Keratinocyte (primary cell): ENCODE data around the gene SNCG. TPM values are rescaled to one million over a fixed set of nuclear protein-coding genes. Genes with fewer than 3 reads are reported as not detected.

ENCODE experiments used
- DNase-seq: peaks from one replicate; pipeline ENCODE4 v3.0.0-alpha.2; 2011; ENCODE audit warnings: low read depth, missing footprints, low spot score
- FAIRE-seq: peaks from 2 replicates; lab custom pipeline; 2011; peaks lifted over from hg19 to GRCh38; lab: Jason Lieb, UNC
- H2AFZ ChIP-seq: 2 replicates; pipeline ENCODE4 v1.6.0; 2012; ENCODE audit warnings: low read length, control low read depth, inconsistent platforms; ENCODE audit not compliant: control insufficient read depth
- H3K27ac ChIP-seq: 2 replicates; pipeline ENCODE4 v1.5.1; 2011; ENCODE audit warnings: low read length; ENCODE audit not compliant: control insufficient read depth, insufficient read depth
- H3K27me3 ChIP-seq: 3 replicates; pipeline ENCODE4 v1.6.0; 2011; ENCODE audit warnings: low read length; ENCODE audit not compliant: control insufficient read depth, insufficient read depth; ENCODE audit errors: extremely low read depth
- H3K36me3 ChIP-seq, 2 experiments: 2 replicates in 1 of 2; 3 replicates in 1 of 2; pipeline ENCODE4 v1.5.1; 2011; ENCODE audit warnings: low read length in 2 of 2, mild to moderate bottlenecking in 1 of 2; ENCODE audit not compliant: control insufficient read depth in 2 of 2, insufficient read depth in 2 of 2; ENCODE audit errors: extremely low read depth in 1 of 2
- H3K4me1 ChIP-seq: 3 replicates; pipeline ENCODE4 v1.5.1; 2011; ENCODE audit warnings: low read length; ENCODE audit not compliant: control insufficient read depth, insufficient read depth; ENCODE audit errors: extremely low read depth
- H3K4me2 ChIP-seq: 3 replicates; pipeline ENCODE4 v1.6.0; 2011; ENCODE audit warnings: low read depth, low read length; ENCODE audit not compliant: control insufficient read depth, insufficient read depth; ENCODE audit errors: extremely low read depth
- H3K4me3 ChIP-seq, 3 experiments: fragments of 200-600 bp in 1 of 3; sonication (generic) in 1 of 3; 2 replicates in 2 of 3; 3 replicates in 1 of 3; pipeline ENCODE4 v1.5.1; 2011 to 2016; ENCODE audit warnings: low read length in 3 of 3, mild to moderate bottlenecking in 3 of 3, control low read depth in 2 of 3, inconsistent platforms in 1 of 3, low read depth in 1 of 3, mixed read lengths in 1 of 3, mixed run types in 1 of 3, moderate library complexity in 1 of 3; ENCODE audit not compliant: control insufficient read depth in 2 of 3, insufficient read depth in 2 of 3; ENCODE audit errors: extremely low read depth in 1 of 3
- H3K79me2 ChIP-seq: 2 replicates; pipeline ENCODE4 v1.6.0; 2012; ENCODE audit warnings: low read length; ENCODE audit not compliant: control insufficient read depth, insufficient read depth
- H3K9ac ChIP-seq: 3 replicates; pipeline ENCODE4 v1.6.0; 2011; ENCODE audit warnings: low read length; ENCODE audit not compliant: control insufficient read depth, insufficient read depth; ENCODE audit errors: extremely low read depth
- H3K9me1 ChIP-seq: 3 replicates; pipeline ENCODE4 v1.6.0; 2011; ENCODE audit warnings: low read length; ENCODE audit not compliant: control insufficient read depth, insufficient read depth; ENCODE audit errors: extremely low read depth
- H3K9me3 ChIP-seq: 2 replicates; pipeline ENCODE4 v1.5.1; 2012; ENCODE audit warnings: low read depth, low read length; ENCODE audit not compliant: control insufficient read depth
- H4K20me1 ChIP-seq: 3 replicates; pipeline ENCODE4 v1.6.0; 2011; ENCODE audit warnings: low read length; ENCODE audit not compliant: control insufficient read depth, insufficient read depth; ENCODE audit errors: extremely low read depth
- CTCF ChIP-seq, 3 experiments: IDR thresholded peaks in 1 of 3; conservative IDR thresholded peaks in 1 of 3; optimal IDR thresholded peaks in 1 of 3; 2 replicates in 2 of 3; 3 replicates in 1 of 3; pipeline versions ENCODE3 to v1.5.1; 2011; ENCODE audit warnings: low read length in 3 of 3, mild to moderate bottlenecking in 3 of 3, moderate library complexity in 2 of 3, control low read depth in 1 of 3, inconsistent platforms in 1 of 3; ENCODE audit not compliant: insufficient read depth in 2 of 3; ENCODE audit errors: extremely low read depth in 1 of 3
- EZH2 ChIP-seq: IDR thresholded peaks from one replicate; pipeline ENCODE4 v1.6.1; 2012; ENCODE audit warnings: inconsistent platforms, mild to moderate bottlenecking, low read length, moderate library complexity
- dilution Hi-C: fragments of 300-500 bp; cut with MboI; formaldehyde crosslinking; loops from one replicate; pipeline ENCODE4 v1.7.0; 2020; ENCODE audit warnings: low sequenced_read_pairs; ENCODE audit not compliant: extremely low pct_ligation_motif_present
- polyA plus RNA-seq, 5 experiments: library from polyadenylated mRNA; depleted of rRNA in 3 of 5; stranded (reverse) in 3 of 5; stranded (forward) in 1 of 5; unstranded in 1 of 5; fragments of >200 nt; gene quantifications; 1 replicate in 1 of 5; 2 replicates in 3 of 5; 3 replicates in 1 of 5; pipeline versions ENCODE4 v1.2.1 to v1.2.3, GENCODE V29; 2011 to 2012; ENCODE audit warnings: missing spikeins in 2 of 5, low read depth in 1 of 5, low replicate concordance in 1 of 5

SNCG gene
- polyA plus RNA-seq, 1 donor (not counting 4 experiments of a cell fraction or from before 2014, with no cell fraction given): 6.8 TPM

- H3K27me3 ChIP-seq: no peaks in the 10 kb centered on the region
- H2AFZ ChIP-seq: no peak overlapping the region
- dilution Hi-C loops: no loop called here
- H4K20me1 ChIP-seq: no peaks in the 10 kb centered on the region
- peaks cover 2% of the 10 kb centered on the region for H3K9me1 ChIP-seq
- DNase-seq (no peak), FAIRE-seq (peak; percentile 92)
- H3K36me3 ChIP-seq: peaks cover 2 to 6% of the 10 kb centered on the region in 2 experiments
- TF ChIP-seq CTCF (optimal IDR thresholded peaks at IDR 0.05 in 1 of 3, IDR thresholded peaks at IDR 0.05 in 1 of 3, conservative IDR thresholded peaks at IDR 0.05 in 1 of 3; ENCODE audit: extremely low read depth in 1 of 3, insufficient read depth in 2 of 3, low read length in 3 of 3): no peak
- no peak for TF ChIP-seq EZH2
- H3K79me2 ChIP-seq: peaks cover 26% of the 10 kb centered on the region
- H3K27ac ChIP-seq: peak overlapping the region; percentile 100
- H3K4me2 ChIP-seq: peak overlapping the region; percentile 98
- H3K4me1 ChIP-seq: peaks cover 70% of the 10 kb centered on the region
- no peaks in the 10 kb centered on the region for H3K9me3 ChIP-seq
- peak overlapping the region; percentile 61 to 95 (median 82) for H3K4me3 ChIP-seq
- peak overlapping the region; percentile 99 for H3K9ac ChIP-seq
Measured at GRCh38 chr10:86969421-86970041, 11.1 kb downstream of the SNCG start.

- DNase-seq (no peak), FAIRE-seq (peak; percentile 63)
- peak overlapping the region; percentile 99 for H3K9ac ChIP-seq
- dilution Hi-C loops: no loop called here
- peaks cover 2 to 6% of the 10 kb centered on the region in 2 experiments for H3K36me3 ChIP-seq
- H3K4me3 ChIP-seq: peak overlapping the region; percentile 61 to 95 (median 82)
- peak overlapping the region; percentile 98 for H3K4me2 ChIP-seq
- peaks cover 75% of the 10 kb centered on the region for H3K4me1 ChIP-seq
- H3K9me1 ChIP-seq: no peaks in the 10 kb centered on the region
- H3K79me2 ChIP-seq: peaks cover 26% of the 10 kb centered on the region
- no peak overlapping the region for H2AFZ ChIP-seq
- no peaks in the 10 kb centered on the region for H4K20me1 ChIP-seq
- no peaks in the 10 kb centered on the region for H3K9me3 ChIP-seq
- no peak for TF ChIP-seq CTCF (optimal IDR thresholded peaks at IDR 0.05 in 1 of 3, IDR thresholded peaks at IDR 0.05 in 1 of 3, conservative IDR thresholded peaks at IDR 0.05 in 1 of 3; ENCODE audit: extremely low read depth in 1 of 3, insufficient read depth in 2 of 3, low read length in 3 of 3)
- TF ChIP-seq EZH2: no peak
- no peaks in the 10 kb centered on the region for H3K27me3 ChIP-seq
- H3K27ac ChIP-seq: peak overlapping the region; percentile 100
Measured at GRCh38 chr10:86970162-86970981, 12.0 kb downstream of the SNCG start.
